Stimulated activated CD8-positive, alpha-beta memory T cell treated with anti-CD3 and anti-CD28 coated beads, Interleukin-7, amount 100 ng/mL, for 4 hours (primary cell): ENCODE results near the gene SRSF1.
"Not testable (repeated sequence)": the region's sequence is repeated elsewhere in the genome, so short reads cannot be mapped to it uniquely, and the experiment has no call there.

Experiments
- DNase-seq, 2 donors: peaks; one replicate each; pipeline ENCODE4 v3.0.0-alpha.2; 2020; ENCODE audit warnings: low read depth in 2 of 2

The SRSF1 gene

GRCh38 chr17:57965521-57966160, 41.4 kb downstream of the SRSF1 start:
- no peak for DNase-seq

DNA sequence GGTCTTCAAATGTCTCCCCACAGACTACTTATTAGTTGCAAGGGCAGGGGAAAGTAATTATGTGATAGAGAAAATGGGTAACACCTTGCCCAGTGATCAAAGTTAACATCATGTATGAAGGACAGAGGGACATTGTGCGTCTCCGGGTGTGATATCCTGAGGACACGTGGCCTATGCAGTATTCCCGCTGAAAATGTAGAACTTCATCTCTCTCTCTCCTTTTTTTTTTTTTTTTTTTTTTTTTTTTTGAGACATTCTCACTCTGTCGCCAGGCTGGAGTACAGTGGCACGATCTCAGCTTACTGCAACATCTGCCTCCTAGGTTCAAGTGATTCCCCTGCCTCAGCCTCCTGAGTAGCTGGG, 43.9 kb downstream of the SRSF1 start:
- DNase-seq: no peak

- no peak for DNase-seq
Measured at GRCh38 chr17:57962279-57963148, 44.5 kb downstream of the SRSF1 start.

- no peak for DNase-seq
Measured at GRCh38 chr17:57959929-57960328, 47.1 kb downstream of the SRSF1 start.

DNA sequence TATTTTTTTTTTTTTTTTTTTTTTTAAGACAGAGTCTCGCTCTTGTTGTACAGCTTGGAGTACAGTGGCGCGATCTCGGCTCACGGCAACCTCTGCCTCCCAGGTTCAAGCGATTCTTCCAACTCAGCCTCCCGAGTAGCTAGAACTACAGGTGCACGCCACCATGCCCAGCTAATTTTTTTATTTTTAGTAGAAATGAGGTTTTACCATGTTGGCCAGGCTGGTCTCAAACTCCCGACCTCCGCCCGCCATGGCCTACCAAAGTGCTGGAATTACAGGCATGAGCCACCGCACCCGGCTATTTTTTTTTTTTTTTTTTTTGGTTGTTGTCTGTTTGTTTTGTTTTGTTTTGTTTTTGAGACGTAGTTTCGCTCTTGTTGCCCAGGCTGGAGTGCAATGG, 48.7 kb downstream of the SRSF1 start:
- DNase-seq: not testable (repeated sequence)

DNA sequence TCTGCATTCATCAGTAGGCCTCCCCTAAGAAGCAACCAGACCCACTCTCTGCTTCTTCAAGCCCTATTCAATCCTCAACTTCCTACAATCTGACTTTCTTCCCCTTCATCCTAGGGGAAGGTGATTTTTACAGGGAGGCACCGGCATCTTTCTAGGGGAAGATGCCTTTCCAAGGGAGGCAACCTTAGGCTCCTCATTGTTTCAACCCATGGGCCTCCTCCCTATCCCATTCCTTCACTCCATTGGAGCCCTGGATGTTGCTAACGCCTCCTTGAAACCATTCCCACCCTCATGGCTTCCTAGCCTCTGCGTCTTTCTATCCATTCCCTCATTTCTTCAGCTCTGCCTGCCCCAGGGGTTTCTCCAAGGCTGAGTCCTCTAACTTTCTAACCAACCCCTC, 49.2 kb downstream of the SRSF1 start:
- no peak for DNase-seq

DNA sequence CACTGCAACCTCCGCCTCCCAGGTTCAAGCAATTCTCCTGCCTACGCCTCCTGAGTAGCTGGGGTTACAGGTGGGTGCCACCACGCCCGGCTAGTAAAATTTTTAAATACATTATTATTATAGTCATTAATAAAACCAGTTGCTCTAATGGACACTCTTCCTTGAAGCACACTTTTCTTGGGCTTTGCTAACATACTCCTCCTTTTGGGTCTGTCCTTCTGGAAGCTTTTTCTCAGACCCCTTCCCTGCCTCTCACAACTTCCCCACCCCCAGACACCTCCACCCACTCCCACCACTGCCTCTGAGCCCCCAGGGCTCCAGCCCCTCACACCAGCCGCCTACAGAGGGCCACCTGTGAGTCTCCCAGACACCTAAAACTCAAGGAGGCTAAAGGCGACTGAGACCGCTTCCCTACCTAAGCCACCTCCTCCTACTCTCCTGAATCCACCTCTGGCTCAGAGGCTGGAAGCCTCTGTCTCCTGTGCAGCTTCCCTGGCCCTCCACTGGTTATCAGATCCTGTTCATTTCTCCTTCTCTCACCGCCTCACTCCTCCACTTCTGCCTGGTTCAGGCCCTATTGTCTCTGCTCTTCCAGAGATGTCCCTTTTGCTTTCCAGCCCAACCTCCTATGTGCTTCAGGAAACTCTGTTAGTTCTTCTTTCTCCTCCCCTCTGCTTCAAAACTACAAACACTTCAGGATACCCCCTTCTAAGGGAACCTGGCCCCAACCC, 49.8 kb downstream of the SRSF1 start:
- DNase-seq: no peak

GRCh38 chr17:57956291-57957119, 50.5 kb downstream of the SRSF1 start:
- peak; percentile 15 to 29 for DNase-seq

- peak; percentile 15 to 59 for DNase-seq
Measured at GRCh38 chr17:57955183-57955931, 51.7 kb downstream of the SRSF1 start, which contains the start of gene CUEDC1. Gene CUEDC1 (minus strand): TSS chr17:57955412. CDS start chr17:57885564, 69,848 bp downstream.

- no peak for DNase-seq
Measured at GRCh38 chr17:57954397-57955182, 52.5 kb downstream of the SRSF1 start.

GRCh38 chr17:57953705-57954396, 53.2 kb downstream of the SRSF1 start:
- no peak for DNase-seq
